ENCODE data around the gene ANXA11. TPM values are rescaled to one million over a fixed set of nuclear protein-coding genes. Genes with fewer than 3 reads are reported as not detected.

The ANXA11 gene
- total and polyA plus RNA-seq, 3 donors from 2014 or later: 46.5 to 116 (median 64.0) TPM

DNA sequence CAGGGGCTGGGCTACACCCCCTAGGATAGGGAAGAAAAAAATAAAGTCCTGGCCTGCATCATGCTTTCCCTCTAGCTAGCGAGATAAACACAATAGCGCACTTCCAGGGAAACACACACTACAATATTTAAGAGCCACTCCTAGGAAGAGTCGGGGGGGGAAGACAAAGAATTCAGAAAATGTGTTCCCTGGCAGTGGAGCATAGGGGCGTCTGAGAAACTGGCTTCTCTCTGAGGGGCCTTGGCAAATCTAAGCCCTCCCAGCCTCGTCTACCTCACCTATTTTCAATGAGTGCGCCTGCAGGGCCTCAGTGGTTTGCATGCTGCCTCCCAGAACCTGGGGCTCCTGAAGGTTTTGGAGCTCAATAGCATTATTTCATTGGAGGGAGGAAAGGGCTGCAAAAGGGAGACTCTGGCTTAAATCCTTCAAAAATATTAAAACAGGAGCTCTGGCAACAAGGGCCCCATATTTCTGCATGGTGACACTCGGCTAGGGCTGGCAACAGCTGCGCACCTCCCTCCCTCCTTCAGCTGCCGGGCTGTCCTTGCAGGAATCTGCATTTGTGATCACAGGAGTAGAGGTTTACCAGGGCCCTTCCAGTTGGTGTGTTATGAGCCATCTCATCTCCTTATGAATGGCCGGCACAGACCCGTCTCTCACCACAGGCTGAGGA is 10.8 kb downstream of the ANXA11 start:
- H3K4me1 ChIP-seq: peaks cover 8% of the 10 kb centered on the region
- intact Hi-C loops (cut with DNase I; ENCODE audit: low total_unique reads): no loop called here
- no peaks in the 10 kb centered on the region for H3K27me3 ChIP-seq
- TF ChIP-seq, protein P1, sequence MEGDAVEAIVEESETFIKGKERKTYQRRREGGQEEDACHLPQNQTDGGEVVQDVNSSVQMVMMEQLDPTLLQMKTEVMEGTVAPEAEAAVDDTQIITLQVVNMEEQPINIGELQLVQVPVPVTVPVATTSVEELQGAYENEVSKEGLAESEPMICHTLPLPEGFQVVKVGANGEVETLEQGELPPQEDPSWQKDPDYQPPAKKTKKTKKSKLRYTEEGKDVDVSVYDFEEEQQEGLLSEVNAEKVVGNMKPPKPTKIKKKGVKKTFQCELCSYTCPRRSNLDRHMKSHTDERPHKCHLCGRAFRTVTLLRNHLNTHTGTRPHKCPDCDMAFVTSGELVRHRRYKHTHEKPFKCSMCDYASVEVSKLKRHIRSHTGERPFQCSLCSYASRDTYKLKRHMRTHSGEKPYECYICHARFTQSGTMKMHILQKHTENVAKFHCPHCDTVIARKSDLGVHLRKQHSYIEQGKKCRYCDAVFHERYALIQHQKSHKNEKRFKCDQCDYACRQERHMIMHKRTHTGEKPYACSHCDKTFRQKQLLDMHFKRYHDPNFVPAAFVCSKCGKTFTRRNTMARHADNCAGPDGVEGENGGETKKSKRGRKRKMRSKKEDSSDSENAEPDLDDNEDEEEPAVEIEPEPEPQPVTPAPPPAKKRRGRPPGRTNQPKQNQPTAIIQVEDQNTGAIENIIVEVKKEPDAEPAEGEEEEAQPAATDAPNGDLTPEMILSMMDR (IDR thresholded peaks at IDR 0.05): no peak
- TF ChIP-seq POLR2A (IDR thresholded peaks at IDR 0.05): no peak
- H3K36me3 ChIP-seq (ENCODE audit: low read depth, missing control alignments): no peaks in the 10 kb centered on the region
- H3K27ac ChIP-seq: no peak overlapping the region
- no peak for DNase-seq
- no peaks in the 10 kb centered on the region for H3K9me3 ChIP-seq
- no peak overlapping the region for H3K4me3 ChIP-seq
- 72 to 80% methylated on average over 11 of the region's 11 CpGs for WGBS, 2 donors

DNA sequence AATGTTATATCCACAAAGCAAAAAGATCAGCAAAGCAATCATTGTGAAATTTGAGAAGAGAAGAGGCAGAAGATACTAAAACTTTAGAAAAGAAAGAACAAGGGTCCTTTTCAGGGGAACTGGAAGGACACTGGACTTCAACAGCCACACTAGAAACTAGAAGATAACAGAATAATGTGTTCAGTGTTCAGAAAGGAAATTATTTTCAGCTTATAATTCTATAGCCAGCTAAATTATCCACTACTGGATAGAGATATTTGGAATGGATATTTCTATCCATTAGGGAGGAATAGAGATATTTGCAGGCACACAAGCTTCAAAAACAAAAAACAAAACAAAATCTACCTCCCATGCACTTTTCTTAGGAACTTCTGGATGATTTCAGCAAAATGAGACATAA is 12.8 kb downstream of the ANXA11 start:
- intact Hi-C loops (cut with DNase I; ENCODE audit: low total_unique reads): no loop called here
- no peak overlapping the region for H3K27ac ChIP-seq
- H3K36me3 ChIP-seq (ENCODE audit: low read depth, missing control alignments): no peaks in the 10 kb centered on the region
- H3K4me1 ChIP-seq: no peaks in the 10 kb centered on the region
- H3K27me3 ChIP-seq: no peaks in the 10 kb centered on the region
- TF ChIP-seq, protein P1 (IDR thresholded peaks at IDR 0.05): no peak
- no peak for TF ChIP-seq POLR2A (IDR thresholded peaks at IDR 0.05)
- no peaks in the 10 kb centered on the region for H3K9me3 ChIP-seq
- DNase-seq: no peak
- H3K4me3 ChIP-seq: no peak overlapping the region

DNA sequence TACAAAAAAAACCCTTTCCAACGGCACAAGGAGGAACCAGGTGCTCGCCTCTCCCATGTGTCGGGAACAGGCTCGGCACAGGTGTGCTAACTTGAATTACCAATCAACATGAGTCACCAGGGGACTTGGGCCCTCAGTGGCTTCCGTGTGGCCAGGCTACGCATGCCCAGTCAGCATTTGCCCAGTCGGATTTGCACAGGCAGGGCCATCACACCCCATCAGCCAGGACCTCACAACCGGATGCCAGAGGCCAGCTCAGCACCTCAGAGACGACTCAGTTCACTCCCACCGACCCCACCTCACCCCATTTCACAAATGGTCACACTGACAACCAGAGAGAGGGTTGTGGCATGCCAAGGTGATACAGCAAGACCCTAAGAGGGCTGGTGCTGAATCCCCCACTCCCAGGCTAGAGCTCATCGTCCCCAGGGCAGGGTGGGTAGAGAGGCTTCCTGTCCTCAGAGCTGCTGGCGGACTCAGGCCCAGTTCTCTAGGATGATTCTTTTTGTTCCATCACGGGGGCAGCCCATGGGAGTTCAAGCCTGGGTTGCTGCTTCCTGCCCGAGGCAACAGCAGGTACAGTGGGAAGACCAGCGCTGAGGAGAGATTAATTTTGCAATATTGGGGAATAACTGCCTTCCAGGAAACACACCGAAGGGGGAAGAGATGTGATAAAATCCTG is 13.6 kb downstream of the ANXA11 start:
- no peaks in the 10 kb centered on the region for H3K9me3 ChIP-seq
- intact Hi-C loops (cut with DNase I; ENCODE audit: low total_unique reads): no loop called here
- H3K27me3 ChIP-seq: no peaks in the 10 kb centered on the region
- TF ChIP-seq, protein P1 (IDR thresholded peaks at IDR 0.05): no peak
- TF ChIP-seq POLR2A (IDR thresholded peaks at IDR 0.05): no peak
- WGBS, 2 donors: 80 to 89% methylated on average over 11 to 16 of the region's 16 CpGs
- no peak for DNase-seq
- H3K36me3 ChIP-seq (ENCODE audit: low read depth, missing control alignments): no peaks in the 10 kb centered on the region
- no peak overlapping the region for H3K27ac ChIP-seq
- no peak overlapping the region for H3K4me3 ChIP-seq
- peaks cover 4% of the 10 kb centered on the region for H3K4me1 ChIP-seq

DNA sequence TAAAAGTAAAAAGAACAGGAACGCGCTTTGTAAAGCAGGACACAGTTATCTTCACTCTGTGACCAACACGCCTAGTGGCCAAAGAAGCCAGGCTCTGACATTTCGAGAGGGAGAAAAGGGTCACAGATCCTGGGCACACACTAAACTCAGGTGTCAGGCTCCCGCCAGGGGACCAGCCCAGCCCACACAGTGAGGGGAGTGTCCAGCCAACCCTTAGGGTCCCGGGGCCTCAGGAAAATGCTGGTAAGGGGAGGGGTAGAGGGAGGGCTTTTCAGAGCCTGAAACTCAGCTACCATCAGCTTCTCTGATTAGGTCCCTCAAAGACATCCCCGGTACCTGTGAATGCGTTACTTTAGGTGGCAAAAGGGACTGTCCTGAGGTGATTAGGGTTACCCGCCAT is 16.6 kb downstream of the ANXA11 start:
- Histone ChIP-seq H3K36me3 (ENCODE audit: low read depth, missing control alignments) (no peaks in the 10 kb centered on the region), H3K4me3 (no peak overlapping the region), H3K27me3 (no peaks in the 10 kb centered on the region), H3K27ac (no peak overlapping the region), H3K4me1 (peaks cover 4% of the 10 kb centered on the region), H3K9me3 (no peaks in the 10 kb centered on the region)
- intact Hi-C loops (cut with DNase I; ENCODE audit: low total_unique reads): no loop called here
- DNase-seq: no peak
- WGBS, 2 donors: 89 to 100% methylated on average over 8 to 9 of the region's 9 CpGs
- TF ChIP-seq, protein P1 (IDR thresholded peaks at IDR 0.05): no peak
- no peak for TF ChIP-seq POLR2A (IDR thresholded peaks at IDR 0.05)

Measured in testis (tissue), 3 donors.